Activated CD4-positive, alpha-beta T cell treated with anti-CD3 and anti-CD28 coated beads, Interleukin-2, amount 50 U/mL, for 24 hours (primary cell): ENCODE data around the gene SYT7.

Experiments used
- DNase-seq, 2 donors: peaks; one replicate each; pipeline ENCODE4 v3.0.0-alpha.2; 2020; ENCODE audit warnings: low read depth in 1 of 2, low spot score in 1 of 2

Gene SYT7

DNA sequence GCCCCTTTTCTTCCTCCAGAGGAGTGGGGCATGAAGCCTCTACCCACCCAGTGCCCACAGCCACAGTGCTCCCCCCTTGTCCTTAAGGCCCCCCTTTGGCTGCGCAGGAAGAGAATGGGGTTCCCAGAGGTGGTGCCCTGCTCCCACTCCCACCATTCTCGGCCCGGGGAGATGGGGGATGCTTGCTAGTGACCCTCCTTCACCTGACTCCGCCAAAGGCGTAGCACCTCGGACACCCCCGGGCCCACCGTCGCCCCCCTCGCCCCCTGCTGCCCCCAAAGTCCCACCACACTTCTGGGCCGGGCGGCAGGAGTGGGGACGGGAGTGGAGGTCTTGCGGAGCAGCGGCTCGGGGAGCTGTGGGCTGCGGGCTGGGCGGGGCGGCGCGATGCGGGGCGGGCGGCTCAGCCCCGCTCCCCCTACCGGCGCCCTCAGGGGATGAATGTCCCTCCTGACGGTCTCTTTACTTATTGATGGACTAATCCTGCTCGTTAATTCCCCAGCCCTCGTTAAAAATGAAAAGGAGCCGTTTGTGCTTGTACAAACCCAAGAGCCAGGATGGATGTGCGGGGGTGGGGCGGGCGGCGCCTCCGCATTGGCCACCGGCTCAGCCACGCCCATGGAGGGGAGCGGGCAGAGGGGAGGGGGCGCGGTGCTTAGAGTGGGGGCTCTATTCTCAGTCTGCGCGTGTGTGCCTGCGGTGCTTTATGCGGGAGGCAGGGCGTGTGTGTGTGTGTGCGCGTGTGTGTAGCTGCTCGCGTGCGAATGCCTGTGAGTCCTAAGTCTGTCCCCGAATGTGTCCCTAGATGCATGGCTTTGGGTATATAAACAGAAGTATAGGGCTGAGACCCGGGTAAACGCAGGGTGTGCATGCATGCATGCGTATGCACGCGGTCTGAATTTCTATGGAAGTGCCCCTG, 25.6 kb downstream of the SYT7 start:
- DNase-seq, result no peak

DNA sequence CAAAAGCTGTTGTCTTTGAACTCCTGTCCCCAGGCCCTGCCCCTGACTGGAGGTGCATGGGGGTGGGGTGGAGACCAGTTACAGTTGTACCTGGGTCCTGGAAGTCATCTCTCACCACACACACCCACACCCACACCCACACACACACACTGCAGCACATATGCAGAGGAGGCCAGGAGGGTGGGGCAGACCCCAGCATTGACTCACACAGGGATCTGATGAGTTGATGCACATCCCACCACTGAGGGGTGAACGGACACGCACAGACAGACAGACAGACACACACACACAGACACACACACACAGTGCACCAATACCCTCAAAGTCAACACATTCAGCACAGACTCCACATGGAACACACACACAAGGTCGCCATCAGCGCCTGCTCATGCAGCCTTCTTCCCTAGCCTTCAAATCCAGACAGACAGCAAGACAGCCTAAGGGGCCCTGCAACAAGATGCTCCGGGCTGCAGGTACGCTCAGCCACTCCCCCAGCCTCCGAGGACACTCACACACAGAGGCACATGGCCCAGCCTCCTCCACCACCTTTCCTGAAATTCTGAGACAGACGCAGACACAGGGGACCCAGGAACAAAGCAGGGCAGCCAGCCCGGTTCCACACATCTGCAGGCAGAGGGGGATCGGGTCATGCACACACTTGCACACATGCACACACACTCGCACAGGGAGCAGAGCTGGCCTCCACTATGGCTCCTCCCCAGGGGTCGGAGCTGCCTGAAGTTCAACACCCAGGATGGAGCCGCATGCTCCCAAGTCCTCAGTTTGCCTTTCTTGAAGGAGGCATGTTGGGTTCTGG, 26.5 kb downstream of the SYT7 start:
- DNase-seq, result no peak

DNA sequence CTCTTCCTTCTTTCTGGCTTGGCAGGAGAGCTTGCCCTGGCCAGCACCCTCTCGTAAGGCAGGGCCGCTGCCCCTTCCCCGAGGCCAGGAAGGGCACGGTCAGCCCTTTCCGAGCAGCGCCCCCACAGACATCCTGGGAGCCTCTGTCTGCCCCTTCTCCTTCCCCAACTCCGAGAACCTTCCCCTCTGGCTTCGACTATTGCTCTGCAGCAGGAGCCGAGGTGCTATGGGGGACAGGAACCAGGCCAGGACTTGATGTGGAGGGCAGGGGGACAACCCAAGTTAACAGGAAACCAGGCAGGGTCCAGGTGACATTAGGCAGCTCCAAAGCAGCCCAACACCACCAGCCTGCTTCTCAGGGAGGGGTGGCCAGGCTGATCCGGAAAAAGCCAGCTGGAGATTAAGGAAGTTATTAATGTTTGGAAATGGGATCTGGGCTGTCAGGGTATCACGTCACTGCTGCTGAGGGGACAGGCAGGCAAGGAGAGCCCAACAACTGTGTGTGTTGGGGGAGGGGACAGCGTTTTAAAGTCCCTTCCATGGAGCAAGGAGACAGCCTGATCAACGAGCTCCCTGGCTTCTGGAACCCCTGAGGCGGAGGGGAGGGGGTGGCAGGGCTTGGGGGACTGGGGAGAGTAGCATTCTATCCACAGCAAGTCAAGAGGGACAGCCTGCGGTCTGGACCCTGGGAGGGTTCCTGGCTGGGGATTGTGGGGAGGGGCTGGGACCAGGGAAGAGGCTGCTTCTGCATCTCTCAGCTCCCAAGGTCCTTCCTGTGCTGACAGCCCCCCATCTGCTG, 27.3 kb downstream of the SYT7 start:
- DNase-seq, result no peak

DNA sequence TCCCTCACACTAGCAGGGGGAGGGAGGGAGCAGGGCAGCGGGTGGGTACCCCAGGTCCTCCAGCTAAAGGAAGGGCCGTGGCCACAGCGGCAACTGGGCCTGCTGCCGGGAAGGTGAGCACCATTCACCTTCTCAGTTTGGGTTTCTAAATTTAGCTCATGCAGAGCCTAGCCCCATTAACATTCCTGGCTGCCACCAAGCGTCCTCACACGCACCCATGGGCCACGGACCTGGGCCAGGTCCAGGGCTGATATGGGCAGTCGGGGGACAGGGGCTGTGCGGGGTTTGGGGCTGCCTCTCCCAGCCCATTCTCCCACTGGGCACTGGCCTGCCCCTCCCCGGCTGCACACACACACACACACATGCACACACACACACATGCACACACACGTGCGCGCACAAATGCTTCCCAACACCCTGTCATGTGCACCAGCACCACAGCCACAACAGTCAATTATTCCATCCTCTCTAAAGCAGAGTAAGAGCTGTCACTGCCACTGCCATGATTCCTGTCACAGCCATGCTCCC, 28.7 kb downstream of the SYT7 start:
- no peak for DNase-seq

DNA sequence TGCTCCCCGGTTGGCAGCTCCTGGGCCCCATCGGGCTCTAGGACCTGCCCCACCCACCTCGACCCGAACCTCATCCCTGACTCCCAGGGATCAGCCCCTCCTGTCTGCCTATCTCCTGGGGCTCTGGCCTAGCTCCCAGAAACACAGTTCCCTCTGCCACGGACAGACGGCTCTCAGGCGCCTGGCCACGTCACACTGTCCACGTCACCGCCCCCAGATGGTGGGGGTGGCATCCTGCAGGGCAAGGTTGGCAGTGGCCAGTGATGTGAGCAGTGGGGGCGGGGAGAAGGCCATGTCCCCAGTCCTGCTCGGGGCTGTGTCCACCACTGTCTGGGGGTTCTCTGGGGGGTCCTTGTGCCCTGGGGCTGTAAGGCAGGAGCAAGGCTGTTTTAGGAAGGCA, 29.2 kb downstream of the SYT7 start:
- DNase-seq, result no peak

DNA sequence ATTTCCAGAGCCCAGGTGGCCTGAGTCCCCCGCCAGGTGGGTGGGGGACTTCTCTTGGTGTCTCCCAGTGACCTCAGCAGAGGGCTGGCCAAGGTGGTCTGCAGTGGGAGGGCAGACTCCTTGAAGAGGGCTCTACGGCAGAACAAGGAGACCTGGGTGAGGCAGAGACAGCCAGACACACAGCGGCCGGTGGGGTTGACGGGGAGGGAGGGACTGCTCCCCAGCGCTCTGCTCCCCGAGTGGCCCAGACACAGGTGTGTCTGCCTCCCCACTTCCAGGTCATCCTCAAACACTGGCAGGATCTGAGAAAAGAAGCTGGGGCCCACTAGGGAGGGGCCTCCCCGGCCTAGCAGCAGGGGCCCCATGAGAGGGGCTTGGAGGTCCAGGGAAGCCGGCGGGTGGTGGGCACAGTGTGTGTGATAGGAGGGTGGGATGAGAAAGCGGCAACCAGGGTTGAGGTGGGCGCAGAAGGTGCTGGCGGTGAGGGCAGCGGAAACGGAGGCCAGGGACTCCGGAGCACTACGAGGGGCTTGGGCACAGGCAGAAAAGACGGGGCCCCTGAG, 30.1 kb downstream of the SYT7 start:
- no peak for DNase-seq

DNA sequence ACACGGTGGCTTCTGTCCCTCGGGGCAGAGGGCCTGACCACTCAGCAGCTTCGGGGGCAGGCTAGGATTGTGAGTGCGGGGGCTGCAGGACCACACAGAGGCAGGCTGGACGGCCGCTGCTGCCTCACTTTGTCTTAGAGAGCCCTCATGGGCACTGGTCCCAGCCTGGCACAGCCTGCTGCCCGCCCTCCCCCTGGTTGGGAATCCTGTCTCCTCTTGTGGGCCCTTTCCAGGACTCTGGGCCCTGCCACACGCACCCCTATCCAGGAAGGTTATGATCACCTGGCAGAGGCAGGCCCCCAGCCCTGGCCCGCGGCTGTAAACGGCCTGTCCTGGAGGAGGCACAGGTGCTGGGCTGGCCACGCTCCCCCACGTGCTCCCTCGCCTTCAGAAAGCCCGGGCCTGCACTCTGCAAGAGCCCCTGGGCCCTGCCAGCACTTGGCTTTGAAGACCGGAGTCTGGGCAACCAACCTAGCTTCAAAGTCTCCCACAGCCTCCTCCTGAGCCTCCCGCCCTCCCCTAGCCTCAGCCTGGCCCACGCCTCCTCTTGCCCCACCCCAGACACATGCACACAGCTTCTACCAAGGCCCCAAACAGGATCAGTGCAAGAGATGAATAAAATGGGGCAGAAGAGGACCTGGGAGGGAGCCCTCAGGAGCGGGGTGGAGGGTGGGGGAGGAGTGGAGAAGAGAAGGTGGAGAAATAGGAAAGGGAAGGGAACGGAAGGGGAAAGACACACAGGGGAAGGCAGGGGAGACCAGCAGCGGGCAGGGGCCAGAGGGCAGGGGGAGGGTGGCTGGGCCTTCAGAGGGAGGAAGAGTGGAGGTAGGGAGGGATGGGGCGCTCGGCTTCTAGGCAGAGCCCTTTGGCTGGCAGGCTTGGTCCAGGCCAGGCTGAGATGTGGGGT, 31.0 kb downstream of the SYT7 start:
- DNase-seq, result no peak

DNA sequence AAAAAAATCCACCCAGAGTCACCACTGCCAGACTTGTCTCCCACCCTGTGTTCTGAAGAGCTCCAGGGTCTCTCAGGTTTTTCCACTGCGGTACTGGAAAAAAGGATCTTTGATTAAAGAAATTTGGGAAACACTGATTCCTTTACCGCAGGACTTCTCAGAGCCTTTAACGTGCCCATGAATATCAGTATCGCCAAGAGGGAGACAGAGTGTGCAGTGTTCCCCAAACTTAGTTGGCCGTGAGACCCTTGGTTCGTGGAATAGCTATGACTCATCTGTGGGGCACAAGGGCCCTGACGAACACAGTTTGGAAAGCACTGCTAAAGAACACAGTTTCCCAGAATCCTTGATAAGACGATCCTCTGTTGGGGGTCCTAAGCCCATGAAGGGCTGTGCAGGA, 31.7 kb downstream of the SYT7 start:
- no peak for DNase-seq

DNA sequence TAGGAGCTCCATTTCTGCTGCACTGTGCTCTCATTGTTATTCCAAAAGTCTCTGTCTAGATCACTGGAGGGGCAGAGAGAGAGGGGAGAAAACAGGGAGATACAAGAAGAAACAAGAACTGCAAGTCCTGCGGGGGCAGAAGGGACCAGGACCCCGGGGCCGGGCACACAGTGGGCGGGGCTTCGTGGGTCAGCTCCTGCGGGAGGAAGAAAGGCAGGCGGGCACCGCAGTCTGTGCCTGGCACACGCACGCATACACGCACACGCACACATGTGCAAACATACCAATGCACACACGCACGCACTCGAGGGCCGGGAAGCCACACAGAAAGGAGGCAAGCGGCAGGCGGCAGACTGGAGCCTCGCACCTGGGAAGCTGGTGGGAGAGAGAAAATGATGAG, 33.6 kb downstream of the SYT7 start:
- DNase-seq, result no peak

DNA sequence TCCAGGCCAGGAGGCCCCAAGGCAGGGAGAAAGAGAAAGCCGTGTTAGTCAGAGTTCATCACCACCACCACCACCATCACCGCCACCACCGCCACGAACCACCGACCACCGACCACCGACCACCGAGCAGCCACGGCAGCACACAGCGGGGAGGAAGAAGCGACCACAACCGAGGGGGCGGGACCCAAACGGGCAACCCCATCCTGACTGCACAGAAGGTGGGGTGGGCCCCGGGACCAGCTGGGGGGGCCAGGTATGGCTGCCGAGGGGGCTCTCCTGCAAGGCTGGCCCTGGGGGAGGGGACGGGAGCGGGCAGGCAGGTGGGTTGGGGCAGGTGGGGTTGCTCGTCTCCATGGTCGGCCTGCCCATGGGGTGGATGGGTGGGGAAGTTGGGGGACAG, 34.2 kb downstream of the SYT7 start:
- no peak for DNase-seq

DNA sequence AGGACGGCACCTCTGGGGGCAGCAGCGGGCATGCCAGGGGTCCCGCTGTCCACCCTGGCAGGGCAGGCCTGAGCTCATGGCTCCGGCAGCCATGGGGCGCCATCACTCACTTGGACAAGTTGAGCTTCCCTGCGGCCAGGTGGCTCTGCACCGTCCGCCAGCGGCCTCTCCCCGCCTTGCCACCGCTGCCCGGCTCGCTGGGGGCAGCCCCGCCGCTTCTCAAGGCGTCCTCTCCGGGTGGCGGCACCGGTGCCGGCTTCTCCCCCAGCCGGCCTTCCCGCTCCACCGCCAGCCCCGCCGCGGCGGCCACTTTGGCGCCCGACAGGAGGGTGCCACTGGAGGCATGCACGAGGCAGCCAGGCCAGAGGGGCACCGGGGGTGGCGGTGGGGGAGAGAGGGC, 35.0 kb downstream of the SYT7 start:
- DNase-seq, result no peak

DNA sequence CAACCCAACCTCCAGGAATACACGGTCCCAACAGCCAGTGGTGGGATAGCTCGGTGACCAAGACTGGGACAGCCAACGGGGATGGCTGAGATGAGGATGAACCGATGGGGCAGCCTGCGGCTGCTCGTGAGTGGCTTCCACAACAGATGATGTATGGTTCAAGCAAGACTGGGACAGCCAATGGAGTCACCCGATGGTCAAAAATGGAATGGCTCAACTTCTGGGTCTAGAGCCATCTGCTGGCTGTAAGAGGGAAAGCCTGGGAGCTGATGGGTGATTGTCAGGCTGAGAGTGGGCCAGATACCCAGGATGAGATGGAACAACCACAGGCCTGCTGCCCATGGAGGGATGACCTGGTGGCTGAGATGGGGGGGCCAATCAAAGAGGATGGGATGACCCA, 35.5 kb downstream of the SYT7 start:
- DNase-seq, result no peak

DNA sequence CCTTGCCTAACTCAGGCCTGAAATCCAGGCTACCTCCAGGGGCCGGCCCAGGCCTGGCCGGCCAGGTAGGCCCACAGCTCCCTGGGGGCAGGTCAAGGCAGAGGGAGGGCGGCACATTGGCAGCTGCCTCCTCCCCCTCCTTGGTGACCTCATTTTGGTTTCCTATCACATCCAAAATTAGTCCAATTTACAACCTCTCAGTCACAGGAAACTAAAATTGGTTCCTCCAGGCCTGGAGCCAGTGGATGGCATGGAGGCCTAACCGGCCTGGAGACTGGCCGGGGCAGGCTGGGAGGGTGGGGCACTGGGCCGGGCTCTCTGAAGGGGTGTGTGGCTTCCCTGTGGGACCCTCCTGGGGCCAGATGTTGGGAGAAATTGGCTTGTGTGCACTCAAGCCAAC, 36.4 kb downstream of the SYT7 start:
- no peak for DNase-seq

DNA sequence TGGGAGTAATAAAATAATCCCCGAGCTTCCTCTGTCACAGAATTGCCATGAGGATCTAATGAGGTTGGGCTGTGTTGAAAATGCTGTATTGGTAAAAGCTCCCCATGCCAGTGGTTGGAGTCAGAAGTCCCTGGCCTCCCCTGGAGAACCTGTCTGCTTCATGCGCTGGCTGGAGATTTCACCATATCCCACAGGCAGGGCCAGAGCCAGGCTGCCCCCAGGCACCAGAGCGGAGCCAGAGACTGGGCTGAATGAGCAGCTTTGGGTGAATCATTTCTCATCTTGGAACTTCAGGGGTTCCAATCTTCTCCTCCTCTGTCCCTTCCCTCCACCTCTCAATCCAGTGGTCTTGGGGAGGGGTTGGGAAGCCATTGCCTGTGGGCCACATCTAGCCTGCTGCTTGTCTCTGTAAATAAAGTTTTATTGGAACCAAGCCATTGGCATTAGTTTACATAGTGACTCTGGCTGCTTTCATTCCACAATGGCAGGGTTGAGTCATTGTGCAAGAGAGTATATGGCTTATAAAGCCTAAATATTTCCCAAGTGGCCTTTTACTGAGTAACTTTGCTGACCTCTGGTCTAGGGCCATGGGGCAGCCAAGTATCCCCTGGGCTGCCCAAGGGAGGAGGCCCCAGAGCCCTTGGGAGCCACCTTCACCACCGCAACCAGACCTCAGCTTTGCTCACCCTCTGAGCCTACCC, 37.1 kb downstream of the SYT7 start:
- no peak for DNase-seq

DNA sequence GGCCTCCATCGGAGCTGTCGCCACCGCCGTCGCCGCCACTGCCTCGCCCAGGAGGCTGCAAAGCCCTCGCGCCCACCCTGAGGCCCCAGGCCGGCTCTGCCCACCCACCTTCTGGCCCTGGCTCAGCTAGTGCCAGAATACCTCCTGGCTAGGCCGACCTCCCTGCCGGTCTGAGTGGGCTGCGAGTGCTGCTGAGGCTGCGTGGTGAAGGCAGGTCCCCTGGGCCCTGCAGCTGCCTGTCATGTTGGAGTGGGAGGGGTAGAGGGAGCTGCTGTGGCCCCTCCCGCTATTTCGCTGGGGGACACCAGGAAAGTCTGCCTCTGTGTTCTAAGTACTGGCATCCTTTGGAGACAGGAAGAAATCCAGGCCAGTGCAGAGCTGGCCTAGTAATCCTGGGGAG, 38.2 kb downstream of the SYT7 start:
- DNase-seq, result no peak

DNA sequence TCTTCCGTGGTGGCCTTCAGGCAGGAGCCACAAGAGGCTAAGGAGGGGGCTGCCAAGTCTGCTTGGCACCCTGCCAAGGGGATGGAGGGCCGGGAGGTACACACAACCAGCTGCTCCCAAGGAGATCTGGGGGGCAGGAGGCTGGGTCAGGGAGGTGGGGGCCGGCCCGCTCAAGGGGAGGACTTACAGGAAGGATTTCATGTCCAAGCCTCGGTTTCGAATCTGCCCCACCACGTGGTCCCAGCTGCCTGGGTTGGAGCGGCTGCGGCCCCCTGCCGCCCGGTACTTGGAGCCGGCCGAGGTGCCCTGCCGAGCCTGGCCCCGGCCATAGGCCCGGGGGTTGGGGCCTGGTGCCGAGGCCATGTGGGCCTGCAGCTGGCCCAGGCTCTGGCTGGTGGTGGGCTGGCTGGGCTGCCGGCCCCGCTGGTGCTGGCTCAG, 38.8 kb downstream of the SYT7 start:
- no peak for DNase-seq

DNA sequence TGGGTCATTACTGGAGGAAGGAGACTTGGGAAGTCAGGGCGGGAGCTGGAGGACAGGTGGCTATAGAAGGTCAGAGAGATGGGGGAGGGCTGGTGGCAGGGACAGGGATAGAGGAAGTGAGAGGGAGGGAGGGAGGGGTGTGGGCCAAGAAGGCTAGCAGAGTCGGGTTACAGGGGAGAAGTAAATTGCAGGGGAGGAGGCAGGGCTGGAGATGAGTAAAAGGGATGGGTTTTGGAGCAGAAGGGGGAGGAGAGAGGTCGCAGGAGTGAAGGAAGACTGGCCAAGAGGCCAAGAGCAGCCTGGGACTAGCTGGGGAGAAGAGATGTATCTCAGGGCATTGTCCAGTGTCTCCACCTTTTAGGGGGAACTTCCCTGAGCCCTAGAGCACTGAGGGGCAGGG, 39.3 kb downstream of the SYT7 start:
- no peak for DNase-seq

DNA sequence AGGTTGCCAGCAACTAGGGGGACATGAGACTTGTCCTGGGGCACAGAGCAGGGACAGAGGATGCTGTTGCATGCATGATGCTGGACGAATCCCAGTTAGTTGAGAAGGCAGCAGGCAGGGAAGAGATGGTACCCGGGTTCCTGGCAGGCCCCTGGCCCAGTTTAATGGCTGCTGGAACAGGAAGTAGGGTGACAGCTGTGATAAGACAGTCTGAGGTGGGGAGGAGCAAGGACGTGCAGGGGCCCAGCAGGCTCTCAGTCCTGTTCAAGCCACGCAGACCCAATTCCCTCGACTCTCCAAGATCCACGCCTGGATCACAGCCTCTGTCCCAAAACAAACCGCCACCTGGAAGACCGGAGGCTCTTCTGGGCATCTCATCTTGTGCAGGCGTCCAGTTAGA, 40.3 kb downstream of the SYT7 start:
- no peak for DNase-seq

DNA sequence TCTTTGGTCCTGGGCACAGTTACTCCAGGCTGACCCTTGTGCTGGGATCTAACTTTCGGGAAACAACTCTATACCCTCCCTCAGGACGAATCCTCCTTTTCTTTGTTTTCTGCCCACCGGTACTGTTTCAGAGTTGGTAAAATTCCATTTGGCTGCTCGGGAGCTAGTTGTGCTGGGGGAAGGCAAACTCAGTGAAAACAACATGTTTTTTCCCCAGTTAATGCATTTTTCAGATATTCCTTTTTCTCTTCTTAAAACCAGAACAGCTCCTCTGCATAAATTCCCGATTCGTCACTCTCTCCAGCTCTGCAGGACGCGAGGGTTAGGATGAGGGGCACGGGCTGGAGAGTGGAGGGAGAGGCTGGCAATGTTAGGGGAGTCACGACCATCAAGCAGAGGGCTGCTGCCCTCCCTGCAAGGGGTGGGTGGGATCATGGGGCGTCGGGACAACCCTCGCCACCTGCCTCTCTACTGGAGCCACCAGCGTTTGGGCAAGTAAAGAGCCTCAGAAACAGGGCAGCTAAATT, 41.0 kb downstream of the SYT7 start:
- no peak for DNase-seq
